PC-3 (cell line): ENCODE measurements around the gene L1CAM. TPM values are rescaled to one million over a fixed set of nuclear protein-coding genes. Genes with fewer than 3 reads are reported as not detected.

Experiments used
- ATAC-seq: fragments of 200-7000 bp; cut with Tn5 transposase; 2 replicates; pipeline ENCODE4 v1.9.1; 2020; ENCODE audit warnings: mild to moderate bottlenecking, moderate library complexity
- BruUV-seq: library from RNA; stranded (reverse); fragments of 400-500 nt; replicated peaks from 2 replicates; lab custom pipeline; 2021; lab: Mats Ljungman, UMichigan
- CTCF ChIA-PET: fragments of 300-600 bp; sonication (Branson Sonifier 250); formaldehyde crosslinking; loops from one replicate; lab custom pipeline; 2022; ENCODE audit warnings: antibody characterized with exemption; lab: Charles Lee
- POLR2A ChIA-PET: fragments of 300-600 bp; sonication (Branson Sonifier 250); formaldehyde crosslinking; loops from one replicate; lab custom pipeline; 2022; ENCODE audit warnings: antibody characterized with exemption; ENCODE audit not compliant: unreplicated experiment; lab: Charles Lee
- DNase-seq: peaks from one replicate; pipeline ENCODE4 v3.0.0-alpha.2; 2015
- H2AFZ ChIP-seq: fragments of 300-600 bp; sonication (generic); 2 replicates; pipeline ENCODE4 v1.6.0; 2016; ENCODE audit warnings: antibody characterized with exemption, low read length
- H3F3A ChIP-seq: fragments of 300-600 bp; sonication (generic); one replicate; pipeline ENCODE4 v1.6.0; 2017; ENCODE audit warnings: antibody characterized with exemption, low read length, control low read depth, mild to moderate bottlenecking; ENCODE audit not compliant: unreplicated experiment
- H3K27ac ChIP-seq: fragments of 300-600 bp; sonication (generic); 2 replicates; pipeline ENCODE4 v1.5.1; 2016; ENCODE audit warnings: mild to moderate bottlenecking, low read length
- H3K27me3 ChIP-seq: fragments of 300-600 bp; sonication (generic); 2 replicates; pipeline ENCODE4 v1.6.1; 2016; ENCODE audit warnings: low read length, mixed read lengths
- H3K36me3 ChIP-seq: fragments of 300-600 bp; sonication (generic); 2 replicates; pipeline ENCODE4 v1.6.1; 2016; ENCODE audit warnings: low read depth, mixed run types, low read length, mixed read lengths
- H3K4me1 ChIP-seq: fragments of 300-600 bp; sonication (generic); 2 replicates; pipeline ENCODE4 v1.5.1; 2016; ENCODE audit warnings: low read length; ENCODE audit not compliant: insufficient read depth
- H3K4me2 ChIP-seq: fragments of 300-600 bp; sonication (generic); 2 replicates; pipeline ENCODE4 v1.6.0; 2016; ENCODE audit warnings: low read length
- H3K4me3 ChIP-seq: fragments of 300-600 bp; sonication (generic); 2 replicates; pipeline ENCODE4 v1.5.1; 2016; ENCODE audit warnings: mild to moderate bottlenecking, low read length, mixed read lengths
- H3K79me2 ChIP-seq: fragments of 300-600 bp; sonication (generic); 2 replicates; pipeline ENCODE4 v1.6.1; 2017; ENCODE audit warnings: low read length, mixed read lengths
- H3K9ac ChIP-seq: fragments of 300-600 bp; sonication (generic); 2 replicates; pipeline ENCODE4 v1.6.0; 2016; ENCODE audit warnings: mild to moderate bottlenecking, low read length
- H3K9me2 ChIP-seq: fragments of 300-600 bp; sonication (generic); replicated peaks from 2 replicates; pipeline ENCODE4 v1.6.1; 2016; ENCODE audit warnings: mixed run types, low read length, mixed read lengths
- H3K9me3 ChIP-seq: fragments of 300-600 bp; sonication (generic); 2 replicates; pipeline ENCODE4 v1.6.1; 2016; ENCODE audit warnings: low read length, mixed read lengths
- H4K20me1 ChIP-seq: fragments of 300-600 bp; sonication (generic); 2 replicates; pipeline ENCODE4 v1.6.1; 2016; ENCODE audit warnings: low read length, mixed read lengths
- CTCF ChIP-seq: fragments of 300-600 bp; sonication (generic); conservative IDR thresholded peaks from 2 replicates; pipeline ENCODE4 v1.5.1; 2017; ENCODE audit warnings: antibody characterized with exemption, low read depth, mild to moderate bottlenecking, low read length
- EZH2 ChIP-seq: fragments of 300-600 bp; sonication (generic); IDR thresholded peaks from one replicate; pipeline ENCODE4 v1.6.1; 2017; ENCODE audit warnings: antibody characterized with exemption, mild to moderate bottlenecking, low read length; ENCODE audit not compliant: unreplicated experiment
- EZH2phosphoT487 ChIP-seq: fragments of 300-600 bp; sonication (generic); IDR thresholded peaks from 2 replicates; pipeline ENCODE4 v1.6.1; 2018; ENCODE audit warnings: mild to moderate bottlenecking, antibody characterized with exemption, low read length, borderline replicate concordance
- intact Hi-C: fragments of 100-400 bp; cut with micrococcal nuclease; formaldehyde crosslinking; loops from 2 replicates; pipeline ENCODE4 v1.9.0; 2023
- total RNA-seq: library from RNA; depleted of rRNA; stranded (reverse); fragments of >200 nt; gene quantifications from 2 replicates; pipeline ENCODE4 v1.2.3, GENCODE V29; 2014

Gene L1CAM
- total RNA-seq, 1 experiment from 2014 or later, result 5.2 TPM

- Histone ChIP-seq H3K27me3 (peaks cover 3% of the 10 kb centered on the region; the same call in 1 of the 2 replicates), H3K9me3 (no peaks in the 10 kb centered on the region), H3K36me3 (no peaks in the 10 kb centered on the region), H3K79me2 (no peaks in the 10 kb centered on the region), H3K4me2 (no peak overlapping the region), H2AFZ (no peak overlapping the region), H3K4me3 (no peak overlapping the region), H3K27ac (no peak overlapping the region), H3K9ac (no peak overlapping the region), H3K9me2 (no peaks in the 10 kb centered on the region), H4K20me1 (no peaks in the 10 kb centered on the region), H3F3A (no peaks in the 10 kb centered on the region), H3K4me1 (no peaks in the 10 kb centered on the region)
- no TSS peak for BruUV-seq
- TF ChIP-seq EZH2phosphoT487 (no peak), EZH2 (no peak), CTCF (no peak)
- DNase-seq, result no peak
- intact Hi-C loops, result no loop called here
- CTCF ChIA-PET, result no interaction called here
- ATAC-seq, result no peak
- POLR2A ChIA-PET, result no interaction called here
Observed at GRCh38 chrX:153864561-153865320, 21.2 kb downstream of the L1CAM start.

GRCh38 chrX:153864101-153864500 lies 21.9 kb downstream of the L1CAM start:
- H3K4me3 ChIP-seq, result no peak overlapping the region
- DNase-seq (no peak), ATAC-seq (no peak)
- CTCF ChIA-PET, result no interaction called here
- no peaks in the 10 kb centered on the region for H4K20me1 ChIP-seq
- H2AFZ ChIP-seq, result no peak overlapping the region
- intact Hi-C loops, result no loop called here
- H3K4me1 ChIP-seq, result no peaks in the 10 kb centered on the region
- no peak overlapping the region for H3K27ac ChIP-seq
- H3K36me3 ChIP-seq, result no peaks in the 10 kb centered on the region
- H3K9me2 ChIP-seq, result no peaks in the 10 kb centered on the region
- BruUV-seq, result no TSS peak
- H3F3A ChIP-seq, result no peaks in the 10 kb centered on the region
- POLR2A ChIA-PET, result no interaction called here
- no peak overlapping the region for H3K4me2 ChIP-seq
- peaks cover 7% of the 10 kb centered on the region; the same call in 1 of the 2 replicates for H3K27me3 ChIP-seq
- H3K79me2 ChIP-seq, result no peaks in the 10 kb centered on the region
- TF ChIP-seq CTCF, result no peak
- TF ChIP-seq EZH2, result no peak
- no peak for TF ChIP-seq EZH2phosphoT487
- H3K9me3 ChIP-seq, result no peaks in the 10 kb centered on the region
- no peak overlapping the region for H3K9ac ChIP-seq
